Measurements from ENCODE around the gene AFF3.

AFF3 gene

DNA sequence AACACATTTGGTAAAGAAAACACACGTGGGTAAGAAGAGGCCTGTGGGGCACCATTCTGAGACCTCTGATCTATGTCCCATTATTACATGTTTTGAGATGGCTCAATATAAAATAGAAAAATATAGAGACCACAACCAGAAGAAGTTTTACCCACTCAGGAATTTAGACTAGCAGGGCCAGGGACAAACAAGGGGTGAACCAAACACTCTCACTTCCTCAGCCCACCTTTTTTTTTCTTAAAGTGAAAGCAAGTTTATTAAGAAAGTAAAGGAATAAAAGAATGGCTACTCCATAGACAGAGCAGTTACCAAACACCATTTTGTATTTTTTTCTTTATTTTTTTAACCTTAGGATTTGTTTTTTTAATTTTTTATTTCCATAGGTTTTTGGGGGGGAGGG lies 533.5 kb downstream of the AFF3 start:
- no peaks in the 10 kb centered on the region for H3F3A ChIP-seq (ENCODE audit: insufficient read depth, low read length)
- no peak overlapping the region for H2AFZ ChIP-seq (ENCODE audit: low read length)
- TF ChIP-seq, protein P1, sequence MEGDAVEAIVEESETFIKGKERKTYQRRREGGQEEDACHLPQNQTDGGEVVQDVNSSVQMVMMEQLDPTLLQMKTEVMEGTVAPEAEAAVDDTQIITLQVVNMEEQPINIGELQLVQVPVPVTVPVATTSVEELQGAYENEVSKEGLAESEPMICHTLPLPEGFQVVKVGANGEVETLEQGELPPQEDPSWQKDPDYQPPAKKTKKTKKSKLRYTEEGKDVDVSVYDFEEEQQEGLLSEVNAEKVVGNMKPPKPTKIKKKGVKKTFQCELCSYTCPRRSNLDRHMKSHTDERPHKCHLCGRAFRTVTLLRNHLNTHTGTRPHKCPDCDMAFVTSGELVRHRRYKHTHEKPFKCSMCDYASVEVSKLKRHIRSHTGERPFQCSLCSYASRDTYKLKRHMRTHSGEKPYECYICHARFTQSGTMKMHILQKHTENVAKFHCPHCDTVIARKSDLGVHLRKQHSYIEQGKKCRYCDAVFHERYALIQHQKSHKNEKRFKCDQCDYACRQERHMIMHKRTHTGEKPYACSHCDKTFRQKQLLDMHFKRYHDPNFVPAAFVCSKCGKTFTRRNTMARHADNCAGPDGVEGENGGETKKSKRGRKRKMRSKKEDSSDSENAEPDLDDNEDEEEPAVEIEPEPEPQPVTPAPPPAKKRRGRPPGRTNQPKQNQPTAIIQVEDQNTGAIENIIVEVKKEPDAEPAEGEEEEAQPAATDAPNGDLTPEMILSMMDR (IDR thresholded peaks at IDR 0.05; ENCODE audit: low read length) = no peak
- TF ChIP-seq EZH2phosphoT487 (IDR thresholded peaks at IDR 0.05; ENCODE audit: low read length) (no peak), EZH2 (optimal IDR thresholded peaks at IDR 0.05; ENCODE audit: low read depth, low read length) (no peak)
- H3K9me2 ChIP-seq (replicated peaks; ENCODE audit: insufficient read depth, low read length) = no peaks in the 10 kb centered on the region
- H3K27ac ChIP-seq (ENCODE audit: low read length) = no peak overlapping the region
- no peak for DNase-seq
- H3K9ac ChIP-seq (ENCODE audit: low read length) = no peak overlapping the region
- H3K36me3 ChIP-seq (replicated peaks; ENCODE audit: insufficient read depth, low read length) = no peaks in the 10 kb centered on the region
- H3K27me3 ChIP-seq (replicated peaks; ENCODE audit: insufficient read depth, low read length) = no peaks in the 10 kb centered on the region
- no peak overlapping the region for H3K4me3 ChIP-seq (ENCODE audit: low read length)
- no peaks in the 10 kb centered on the region for H4K20me1 ChIP-seq (ENCODE audit: insufficient read depth, low read length)
- H3K79me2 ChIP-seq (ENCODE audit: low read length) = no peaks in the 10 kb centered on the region
- H3K4me1 ChIP-seq (ENCODE audit: low read length) = no peaks in the 10 kb centered on the region
- no peak overlapping the region for H3K4me2 ChIP-seq (ENCODE audit: low read depth, low read length)
- no peaks in the 10 kb centered on the region for H3K9me3 ChIP-seq (replicated peaks; ENCODE audit: insufficient read depth, low read length)

- no peaks in the 10 kb centered on the region for H3K4me1 ChIP-seq (ENCODE audit: low read length)
- no peaks in the 10 kb centered on the region for H3K9me3 ChIP-seq (replicated peaks; ENCODE audit: insufficient read depth, low read length)
- no peaks in the 10 kb centered on the region for H3K27me3 ChIP-seq (replicated peaks; ENCODE audit: insufficient read depth, low read length)
- no peaks in the 10 kb centered on the region for H3K36me3 ChIP-seq (replicated peaks; ENCODE audit: insufficient read depth, low read length)
- no peak overlapping the region for H3K4me2 ChIP-seq (ENCODE audit: low read depth, low read length)
- no peaks in the 10 kb centered on the region for H4K20me1 ChIP-seq (ENCODE audit: insufficient read depth, low read length)
- no peak overlapping the region for H3K4me3 ChIP-seq (ENCODE audit: low read length)
- H3K9ac ChIP-seq (ENCODE audit: low read length) = no peak overlapping the region
- H3K27ac ChIP-seq (ENCODE audit: low read length) = no peak overlapping the region
- H3K9me2 ChIP-seq (replicated peaks; ENCODE audit: insufficient read depth, low read length) = no peaks in the 10 kb centered on the region
- TF ChIP-seq EZH2phosphoT487 (IDR thresholded peaks at IDR 0.05; ENCODE audit: low read length) = no peak
- TF ChIP-seq, protein P1 (IDR thresholded peaks at IDR 0.05; ENCODE audit: low read length) = no peak
- TF ChIP-seq EZH2 (optimal IDR thresholded peaks at IDR 0.05; ENCODE audit: low read depth, low read length) = no peak
- no peak for DNase-seq
- H3F3A ChIP-seq (ENCODE audit: insufficient read depth, low read length) = no peaks in the 10 kb centered on the region
- H3K79me2 ChIP-seq (ENCODE audit: low read length) = no peaks in the 10 kb centered on the region
- H2AFZ ChIP-seq (ENCODE audit: low read length) = no peak overlapping the region
Observed at GRCh38 chr2:99607861-99608491, 534.4 kb downstream of the AFF3 start.

DNA sequence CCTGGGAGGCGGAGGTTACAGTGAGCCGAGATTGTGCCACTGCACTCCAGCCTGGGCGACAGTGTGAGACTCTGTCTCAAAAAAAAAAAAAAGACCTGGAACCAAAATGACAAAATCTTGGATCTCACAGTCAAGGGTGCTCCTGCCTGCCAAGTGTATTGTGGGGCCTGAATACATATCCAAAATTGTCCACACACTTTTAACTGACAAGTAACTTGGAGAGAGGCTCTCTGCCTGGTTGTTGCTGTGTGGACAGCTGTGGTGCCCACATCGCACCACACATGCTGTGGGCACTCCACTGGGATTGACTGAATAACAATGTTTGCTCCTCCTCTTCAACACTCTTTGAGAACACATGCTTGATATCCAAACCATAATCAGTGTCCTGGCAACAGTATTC lies 534.9 kb downstream of the AFF3 start:
- Histone ChIP-seq H3K79me2 (ENCODE audit: low read length) (no peaks in the 10 kb centered on the region), H3K9ac (ENCODE audit: low read length) (no peak overlapping the region), H3K27me3 (replicated peaks; ENCODE audit: insufficient read depth, low read length) (no peaks in the 10 kb centered on the region), H2AFZ (ENCODE audit: low read length) (no peak overlapping the region), H3K36me3 (replicated peaks; ENCODE audit: insufficient read depth, low read length) (no peaks in the 10 kb centered on the region), H3K27ac (ENCODE audit: low read length) (no peak overlapping the region), H3K4me1 (ENCODE audit: low read length) (no peaks in the 10 kb centered on the region), H3K9me3 (replicated peaks; ENCODE audit: insufficient read depth, low read length) (no peaks in the 10 kb centered on the region), H3F3A (ENCODE audit: insufficient read depth, low read length) (no peaks in the 10 kb centered on the region), H3K4me3 (ENCODE audit: low read length) (no peak overlapping the region), H4K20me1 (ENCODE audit: insufficient read depth, low read length) (no peaks in the 10 kb centered on the region), H3K9me2 (replicated peaks; ENCODE audit: insufficient read depth, low read length) (no peaks in the 10 kb centered on the region), H3K4me2 (ENCODE audit: low read depth, low read length) (no peak overlapping the region)
- TF ChIP-seq, protein P1 (IDR thresholded peaks at IDR 0.05; ENCODE audit: low read length) = no peak
- no peak for TF ChIP-seq EZH2 (optimal IDR thresholded peaks at IDR 0.05; ENCODE audit: low read depth, low read length)
- no peak for TF ChIP-seq EZH2phosphoT487 (IDR thresholded peaks at IDR 0.05; ENCODE audit: low read length)
- no peak for DNase-seq
